Esophagus squamous epithelium (tissue), 4 donors: ENCODE measurements around the gene PAK1.

Experiments
- POLR2A ChIP-seq, 4 donors: fragments of 450-650 bp; IDR thresholded peaks; one replicate each; pipeline ENCODE4 v1.6.1; 2017; ENCODE audit warnings: antibody characterized with exemption in 4 of 4, mild to moderate bottlenecking in 4 of 4, moderate library complexity in 3 of 4
- TF ChIP-seq, protein P1 (sequence below), 6 experiments: fragments of 450-650 bp in 4 of 6; fragments of 200-600 bp in 2 of 6; sonication (generic) in 2 of 6; IDR thresholded peaks; one replicate each; pipeline ENCODE4 v1.5.1; 2016 to 2019; ENCODE audit warnings: antibody characterized with exemption in 6 of 6, mild to moderate bottlenecking in 4 of 6, moderate library complexity in 4 of 6

DNA sequence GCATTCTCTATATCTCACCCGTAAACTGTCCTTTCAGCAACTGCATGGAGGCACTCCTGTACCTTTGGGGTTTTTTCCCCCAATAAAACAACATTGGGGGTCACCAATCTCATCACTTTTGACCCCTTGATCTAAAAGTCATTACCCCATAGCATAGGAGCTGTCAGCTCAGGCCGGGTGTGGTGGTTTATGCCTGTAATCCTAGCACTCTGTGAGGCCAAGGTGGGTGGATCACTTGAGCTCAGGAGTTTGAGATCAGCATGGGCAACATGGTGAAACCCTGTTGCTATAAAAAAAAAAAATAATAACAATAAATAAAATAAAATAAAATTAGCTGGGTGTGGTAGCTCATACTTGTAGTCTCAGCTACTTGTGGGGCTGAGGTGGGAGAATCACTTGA, 155.3 kb downstream of the PAK1 start:
- TF ChIP-seq, protein P1, sequence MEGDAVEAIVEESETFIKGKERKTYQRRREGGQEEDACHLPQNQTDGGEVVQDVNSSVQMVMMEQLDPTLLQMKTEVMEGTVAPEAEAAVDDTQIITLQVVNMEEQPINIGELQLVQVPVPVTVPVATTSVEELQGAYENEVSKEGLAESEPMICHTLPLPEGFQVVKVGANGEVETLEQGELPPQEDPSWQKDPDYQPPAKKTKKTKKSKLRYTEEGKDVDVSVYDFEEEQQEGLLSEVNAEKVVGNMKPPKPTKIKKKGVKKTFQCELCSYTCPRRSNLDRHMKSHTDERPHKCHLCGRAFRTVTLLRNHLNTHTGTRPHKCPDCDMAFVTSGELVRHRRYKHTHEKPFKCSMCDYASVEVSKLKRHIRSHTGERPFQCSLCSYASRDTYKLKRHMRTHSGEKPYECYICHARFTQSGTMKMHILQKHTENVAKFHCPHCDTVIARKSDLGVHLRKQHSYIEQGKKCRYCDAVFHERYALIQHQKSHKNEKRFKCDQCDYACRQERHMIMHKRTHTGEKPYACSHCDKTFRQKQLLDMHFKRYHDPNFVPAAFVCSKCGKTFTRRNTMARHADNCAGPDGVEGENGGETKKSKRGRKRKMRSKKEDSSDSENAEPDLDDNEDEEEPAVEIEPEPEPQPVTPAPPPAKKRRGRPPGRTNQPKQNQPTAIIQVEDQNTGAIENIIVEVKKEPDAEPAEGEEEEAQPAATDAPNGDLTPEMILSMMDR (IDR thresholded peaks at IDR 0.05): no peak
- no peak for TF ChIP-seq POLR2A (IDR thresholded peaks at IDR 0.05)
